Activated T-helper 17 cell treated with anti-CD3 and anti-CD28 coated beads, Interleukin-2, amount 50 U/mL, for 72 hours (primary cell): ENCODE data around the gene CLCN2. TPM values are rescaled to one million over a fixed set of nuclear protein-coding genes. Genes with fewer than 3 reads are reported as not detected.

ENCODE experiments used
- ATAC-seq: fragments of 150-1000 bp; cut with Tn5 transposase; replicated peaks from 2 replicates; pipeline ENCODE4 v1.10.0; 2021; ENCODE audit warnings: mild to moderate bottlenecking, moderate library complexity
- H3K27ac Mint-ChIP-seq: one replicate; pipeline ENCODE4 v1.8.0; 2022; ENCODE audit warnings: mixed read lengths
- H3K27me3 Mint-ChIP-seq: one replicate; pipeline ENCODE4 v1.8.0; 2022; ENCODE audit warnings: mixed read lengths
- H3K36me3 Mint-ChIP-seq: one replicate; pipeline ENCODE4 v1.8.0; 2022; ENCODE audit warnings: low read depth, mild to moderate bottlenecking, mixed read lengths
- H3K4me1 Mint-ChIP-seq: one replicate; pipeline ENCODE4 v1.8.0; 2022; ENCODE audit warnings: mixed read lengths
- H3K4me3 Mint-ChIP-seq: one replicate; pipeline ENCODE4 v1.8.0; 2022; ENCODE audit warnings: mild to moderate bottlenecking, mixed read lengths
- H3K9me3 Mint-ChIP-seq: one replicate; pipeline ENCODE4 v1.8.0; 2022; ENCODE audit warnings: mixed read lengths
- total RNA-seq, 2 donors: library from RNA; stranded (reverse); gene quantifications; one replicate each; pipeline ENCODE4 v1.2.3, GENCODE V29; 2022

CLCN2 gene
- 10 to 100 TPM in 1 of 2 donors, 1 to 10 TPM in 1; 9.5 to 13.7 TPM for total RNA-seq

- Mint-ChIP-seq H3K36me3 (peaks cover 35% of the 10 kb centered on the region), H3K27me3 (no peaks in the 10 kb centered on the region), H3K9me3 (no peaks in the 10 kb centered on the region), H3K4me3 (peak within 1 kb of the TSS; percentile 94), H3K27ac (peak within 1 kb of the TSS; percentile 98), H3K4me1 (peaks cover 15% of the 10 kb centered on the region)
- ATAC-seq = peak; percentile 59
Observed at GRCh38 chr3:184361532-184361931, at the start of gene CLCN2, which contains the start of gene POLR2H. Gene CLCN2 (minus strand): TSS chr3:184361605. CDS start chr3:184361479, 126 bp downstream. Gene POLR2H (plus strand): TSS chr3:184361710. CDS start chr3:184363493, 1,783 bp downstream.

GRCh38 chr3:184409946-184410500 lies 48.6 kb upstream of the CLCN2 start:
- no peak for ATAC-seq
- Mint-ChIP-seq H3K27ac (no peak overlapping the region), H3K36me3 (no peaks in the 10 kb centered on the region), H3K27me3 (no peaks in the 10 kb centered on the region), H3K9me3 (no peaks in the 10 kb centered on the region), H3K4me3 (no peak overlapping the region), H3K4me1 (no peaks in the 10 kb centered on the region)

GRCh38 chr3:184409331-184409926 lies 48.0 kb upstream of the CLCN2 start:
- Mint-ChIP-seq H3K27me3 (no peaks in the 10 kb centered on the region), H3K9me3 (no peaks in the 10 kb centered on the region), H3K36me3 (no peaks in the 10 kb centered on the region), H3K4me1 (no peaks in the 10 kb centered on the region), H3K27ac (no peak overlapping the region), H3K4me3 (no peak overlapping the region)
- ATAC-seq = no peak

GRCh38 chr3:184405075-184406030 lies 43.9 kb upstream of the CLCN2 start:
- Mint-ChIP-seq H3K9me3 (no peaks in the 10 kb centered on the region), H3K27me3 (peaks cover 16% of the 10 kb centered on the region), H3K4me3 (no peak overlapping the region), H3K27ac (no peak overlapping the region), H3K36me3 (no peaks in the 10 kb centered on the region), H3K4me1 (no peaks in the 10 kb centered on the region)
- no peak for ATAC-seq

- no peaks in the 10 kb centered on the region for H3K9me3 Mint-ChIP-seq
- H3K4me3 Mint-ChIP-seq = no peak overlapping the region
- no peaks in the 10 kb centered on the region for H3K4me1 Mint-ChIP-seq
- no peak overlapping the region for H3K27ac Mint-ChIP-seq
- ATAC-seq = no peak
- peaks cover 16% of the 10 kb centered on the region for H3K27me3 Mint-ChIP-seq
- H3K36me3 Mint-ChIP-seq = no peaks in the 10 kb centered on the region
Observed at GRCh38 chr3:184399410-184399809, 38.0 kb upstream of the CLCN2 start.

GRCh38 chr3:184395320-184395660 lies 33.9 kb upstream of the CLCN2 start:
- no peaks in the 10 kb centered on the region for H3K9me3 Mint-ChIP-seq
- no peak for ATAC-seq
- no peak overlapping the region for H3K4me3 Mint-ChIP-seq
- no peaks in the 10 kb centered on the region for H3K36me3 Mint-ChIP-seq
- no peaks in the 10 kb centered on the region for H3K4me1 Mint-ChIP-seq
- peaks cover 10% of the 10 kb centered on the region for H3K27me3 Mint-ChIP-seq
- no peak overlapping the region for H3K27ac Mint-ChIP-seq

GRCh38 chr3:184391266-184391665 lies 29.9 kb upstream of the CLCN2 start:
- Mint-ChIP-seq H3K27me3 (peaks cover 18% of the 10 kb centered on the region), H3K4me1 (no peaks in the 10 kb centered on the region), H3K36me3 (no peaks in the 10 kb centered on the region), H3K27ac (no peak overlapping the region), H3K9me3 (no peaks in the 10 kb centered on the region), H3K4me3 (no peak overlapping the region)
- ATAC-seq = no peak

- Mint-ChIP-seq H3K9me3 (no peaks in the 10 kb centered on the region), H3K4me3 (no peak overlapping the region), H3K4me1 (no peaks in the 10 kb centered on the region), H3K27ac (no peak overlapping the region), H3K36me3 (no peaks in the 10 kb centered on the region), H3K27me3 (peaks cover 19% of the 10 kb centered on the region)
- no peak for ATAC-seq
Observed at GRCh38 chr3:184389935-184390528, 28.6 kb upstream of the CLCN2 start.

GRCh38 chr3:184389384-184389783 lies 28.0 kb upstream of the CLCN2 start:
- Mint-ChIP-seq H3K4me1 (no peaks in the 10 kb centered on the region), H3K36me3 (no peaks in the 10 kb centered on the region), H3K4me3 (no peak overlapping the region), H3K9me3 (no peaks in the 10 kb centered on the region), H3K27ac (no peak overlapping the region), H3K27me3 (peaks cover 22% of the 10 kb centered on the region)
- no peak for ATAC-seq

- no peaks in the 10 kb centered on the region for H3K4me1 Mint-ChIP-seq
- no peaks in the 10 kb centered on the region for H3K36me3 Mint-ChIP-seq
- no peaks in the 10 kb centered on the region for H3K9me3 Mint-ChIP-seq
- H3K27ac Mint-ChIP-seq = no peak overlapping the region
- no peak for ATAC-seq
- H3K4me3 Mint-ChIP-seq = no peak overlapping the region
- peaks cover 22% of the 10 kb centered on the region for H3K27me3 Mint-ChIP-seq
Observed at GRCh38 chr3:184388936-184389230, 27.5 kb upstream of the CLCN2 start.

- Mint-ChIP-seq H3K4me1 (no peaks in the 10 kb centered on the region), H3K27me3 (peaks cover 22% of the 10 kb centered on the region), H3K4me3 (no peak overlapping the region), H3K27ac (no peak overlapping the region), H3K36me3 (no peaks in the 10 kb centered on the region), H3K9me3 (no peaks in the 10 kb centered on the region)
- ATAC-seq = no peak
Observed at GRCh38 chr3:184388164-184388935, 26.9 kb upstream of the CLCN2 start.

- Mint-ChIP-seq H3K36me3 (no peaks in the 10 kb centered on the region), H3K27me3 (peaks cover 28% of the 10 kb centered on the region), H3K4me1 (no peaks in the 10 kb centered on the region), H3K4me3 (no peak overlapping the region), H3K27ac (no peak overlapping the region), H3K9me3 (no peaks in the 10 kb centered on the region)
- no peak for ATAC-seq
Observed at GRCh38 chr3:184387174-184387714, 25.8 kb upstream of the CLCN2 start.

GRCh38 chr3:184386047-184386806 lies 24.8 kb upstream of the CLCN2 start:
- peaks cover 34% of the 10 kb centered on the region for H3K27me3 Mint-ChIP-seq
- no peaks in the 10 kb centered on the region for H3K36me3 Mint-ChIP-seq
- no peak overlapping the region for H3K4me3 Mint-ChIP-seq
- no peaks in the 10 kb centered on the region for H3K4me1 Mint-ChIP-seq
- no peak for ATAC-seq
- no peak overlapping the region for H3K27ac Mint-ChIP-seq
- H3K9me3 Mint-ChIP-seq = no peaks in the 10 kb centered on the region
